Omental fat pad (tissue), 4 donors: Measurements from ENCODE around the gene SLC9A3. TPM values are rescaled to one million over a fixed set of nuclear protein-coding genes. Genes with fewer than 3 reads are reported as not detected.

Experiments used
- ATAC-seq: fragments of 150-250 bp; one replicate; pipeline ENCODE4 v1.9.1; 2016; ENCODE audit warnings: mild to moderate bottlenecking, moderate library complexity; ENCODE audit not compliant: low FRiP score
- DNase-seq: peaks from one replicate; pipeline ENCODE4 v3.0.0-alpha.2; 2019; ENCODE audit warnings: low spot score
- total RNA-seq, 4 donors: library from RNA; depleted of rRNA; stranded (reverse); fragments of >200 nt; gene quantifications; one replicate each; pipeline ENCODE4 v1.1.0, GENCODE V29; 2016
- TF ChIP-seq, protein P1 (sequence below), 3 donors: fragments of 450-650 bp; IDR thresholded peaks; one replicate each; pipeline ENCODE4 v1.5.1; 2016 to 2017; ENCODE audit warnings: antibody characterized with exemption in 3 of 3, mild to moderate bottlenecking in 3 of 3, moderate library complexity in 2 of 3

SLC9A3 gene
- total RNA-seq, 4 donors from 2014 or later: 1.0 to 4.3 (median 1.7) TPM

DNA sequence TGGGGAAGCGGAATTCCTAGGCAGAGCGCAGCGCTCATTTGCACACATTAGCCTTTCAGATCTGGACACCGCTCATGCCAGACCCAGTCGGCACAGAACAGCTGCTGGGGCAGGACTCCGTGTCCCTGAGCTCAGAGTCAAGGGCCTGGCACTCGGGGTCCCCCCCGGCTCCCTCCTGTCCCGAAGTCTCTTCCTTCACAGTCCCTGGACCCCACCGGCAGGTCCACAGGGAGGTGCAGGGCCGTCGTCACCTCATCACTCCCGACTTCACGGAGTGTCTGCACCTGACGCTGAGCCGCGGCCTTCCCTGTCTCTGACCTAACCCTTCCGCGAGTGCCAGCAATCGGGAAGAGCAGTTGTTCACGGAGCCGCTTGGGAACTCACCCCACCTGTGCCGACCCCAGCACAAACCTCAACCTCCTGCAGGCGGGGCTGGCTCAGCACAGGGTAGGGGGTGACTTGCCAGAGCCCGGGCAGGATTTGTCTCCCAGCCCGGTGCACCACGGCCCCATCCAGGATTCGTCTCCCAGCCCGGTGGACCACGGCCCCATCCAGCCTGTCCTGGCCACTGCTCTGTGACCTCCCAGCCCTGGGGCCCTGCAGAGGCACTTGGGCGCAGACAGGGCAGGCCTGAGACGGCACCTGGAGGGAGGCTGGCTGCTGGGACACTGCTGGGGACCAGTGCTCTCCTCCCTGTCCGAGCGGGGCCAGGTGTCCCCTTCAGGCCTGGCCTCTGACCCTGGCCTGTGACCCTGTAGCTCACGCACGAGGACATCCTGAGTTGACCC, 9.9 kb upstream of the SLC9A3 start:
- DNase-seq (no peak), ATAC-seq (no peak)
- TF ChIP-seq, protein P1, sequence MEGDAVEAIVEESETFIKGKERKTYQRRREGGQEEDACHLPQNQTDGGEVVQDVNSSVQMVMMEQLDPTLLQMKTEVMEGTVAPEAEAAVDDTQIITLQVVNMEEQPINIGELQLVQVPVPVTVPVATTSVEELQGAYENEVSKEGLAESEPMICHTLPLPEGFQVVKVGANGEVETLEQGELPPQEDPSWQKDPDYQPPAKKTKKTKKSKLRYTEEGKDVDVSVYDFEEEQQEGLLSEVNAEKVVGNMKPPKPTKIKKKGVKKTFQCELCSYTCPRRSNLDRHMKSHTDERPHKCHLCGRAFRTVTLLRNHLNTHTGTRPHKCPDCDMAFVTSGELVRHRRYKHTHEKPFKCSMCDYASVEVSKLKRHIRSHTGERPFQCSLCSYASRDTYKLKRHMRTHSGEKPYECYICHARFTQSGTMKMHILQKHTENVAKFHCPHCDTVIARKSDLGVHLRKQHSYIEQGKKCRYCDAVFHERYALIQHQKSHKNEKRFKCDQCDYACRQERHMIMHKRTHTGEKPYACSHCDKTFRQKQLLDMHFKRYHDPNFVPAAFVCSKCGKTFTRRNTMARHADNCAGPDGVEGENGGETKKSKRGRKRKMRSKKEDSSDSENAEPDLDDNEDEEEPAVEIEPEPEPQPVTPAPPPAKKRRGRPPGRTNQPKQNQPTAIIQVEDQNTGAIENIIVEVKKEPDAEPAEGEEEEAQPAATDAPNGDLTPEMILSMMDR (IDR thresholded peaks at IDR 0.05): no peak

DNA sequence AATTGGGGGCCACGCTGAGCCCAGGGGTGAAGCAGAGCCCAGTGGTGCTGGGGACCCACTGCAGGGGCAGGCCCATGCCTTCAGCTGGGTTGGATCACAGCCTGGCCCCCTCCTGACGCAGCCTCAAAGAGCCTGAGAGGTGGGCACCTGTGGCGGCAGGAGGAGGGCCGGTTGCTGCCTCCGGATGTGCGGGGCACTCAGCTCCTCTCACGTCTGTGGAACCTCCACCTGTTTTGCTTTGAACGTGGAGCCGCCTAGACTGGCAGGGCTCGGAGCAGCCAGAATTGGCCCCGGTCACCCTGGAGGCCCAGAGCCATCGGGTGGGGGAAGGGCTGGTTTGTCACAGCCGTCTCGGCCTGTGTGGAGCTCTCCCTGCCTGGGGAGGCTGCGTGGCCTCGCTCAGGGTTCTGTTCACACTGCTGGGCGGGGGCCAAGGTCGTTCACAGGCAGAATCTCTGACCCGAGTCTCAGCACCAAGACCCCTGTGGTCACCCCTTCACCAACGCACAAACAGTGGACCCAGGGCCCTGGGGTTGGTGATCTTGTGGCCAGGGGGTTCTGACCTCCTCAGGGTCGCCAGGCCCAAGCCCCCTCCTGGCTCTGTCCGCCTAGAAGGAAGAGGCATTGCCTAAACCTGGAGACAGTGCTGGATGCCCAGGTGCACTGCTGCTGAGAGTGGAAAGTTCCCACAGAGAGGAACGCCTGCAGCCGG, 9.2 kb upstream of the SLC9A3 start:
- ATAC-seq: no peak
- DNase-seq: no peak
- TF ChIP-seq, protein P1 (IDR thresholded peaks at IDR 0.05): no peak

DNA sequence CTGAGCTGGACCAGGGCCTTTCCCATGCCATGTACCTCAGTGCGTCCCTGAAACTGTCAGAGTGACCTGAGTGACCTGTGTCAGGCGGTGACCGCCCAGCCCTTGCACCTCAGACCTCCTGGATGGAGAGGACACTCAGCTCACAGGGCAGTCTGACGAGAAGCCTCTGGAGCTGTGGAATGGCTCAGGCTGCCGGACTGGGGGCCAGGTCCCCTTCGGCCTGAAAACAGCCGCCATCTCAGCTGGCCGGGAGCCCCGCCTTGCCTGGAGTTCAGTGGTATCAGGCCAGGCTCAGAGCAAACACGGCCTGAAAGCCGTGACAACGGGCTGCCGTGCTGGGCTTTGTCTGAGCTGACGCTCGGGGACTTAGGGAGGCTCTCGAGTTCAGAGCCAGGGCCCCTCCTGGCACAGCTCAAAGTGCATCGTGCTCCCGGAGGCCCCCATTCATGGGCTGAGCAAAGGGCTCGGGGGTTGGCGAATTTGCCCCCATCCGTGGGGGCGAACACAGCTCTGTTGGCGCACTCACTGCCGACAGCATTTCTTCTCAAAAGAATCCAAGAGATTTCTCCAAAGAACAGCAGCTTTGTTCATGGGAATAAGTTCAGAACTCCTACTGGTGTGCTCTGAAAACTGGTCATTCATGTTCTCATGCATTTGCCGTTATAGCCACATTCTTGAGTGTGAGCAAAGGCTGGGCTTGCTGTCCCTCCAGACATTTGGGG, 8.4 kb upstream of the SLC9A3 start:
- DNase-seq (no peak), ATAC-seq (no peak)
- TF ChIP-seq, protein P1 (IDR thresholded peaks at IDR 0.05): no peak

DNA sequence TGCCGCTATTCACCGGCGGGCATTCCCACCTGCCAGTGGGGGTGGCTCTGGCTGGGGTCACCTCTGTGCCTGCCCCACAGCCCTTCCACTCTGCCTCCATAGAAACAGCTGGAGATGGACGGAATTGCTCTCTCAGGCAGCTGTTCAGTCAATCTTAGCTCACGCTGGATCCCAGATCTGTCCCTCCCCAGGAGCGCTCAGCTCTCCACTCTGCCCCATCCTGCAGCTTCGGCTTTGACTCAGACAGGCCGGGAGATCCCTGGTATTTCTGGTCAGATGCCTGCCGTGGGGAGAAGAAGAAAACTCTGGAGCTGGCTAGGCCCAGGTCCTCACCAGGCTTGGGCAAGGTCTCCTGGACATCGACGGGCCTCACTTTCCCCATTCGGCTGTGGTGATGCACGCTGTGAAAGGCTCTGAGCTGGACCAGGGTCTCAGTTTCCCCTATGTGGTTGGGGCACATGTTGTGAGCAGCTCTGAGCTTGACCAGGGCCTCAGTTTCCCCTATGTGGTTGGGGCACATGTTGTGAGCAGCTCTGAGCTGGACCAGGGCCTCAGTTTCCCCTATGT, 7.6 kb upstream of the SLC9A3 start:
- TF ChIP-seq, protein P1 (IDR thresholded peaks at IDR 0.05): no peak
- DNase-seq: no peak
- no peak for ATAC-seq

DNA sequence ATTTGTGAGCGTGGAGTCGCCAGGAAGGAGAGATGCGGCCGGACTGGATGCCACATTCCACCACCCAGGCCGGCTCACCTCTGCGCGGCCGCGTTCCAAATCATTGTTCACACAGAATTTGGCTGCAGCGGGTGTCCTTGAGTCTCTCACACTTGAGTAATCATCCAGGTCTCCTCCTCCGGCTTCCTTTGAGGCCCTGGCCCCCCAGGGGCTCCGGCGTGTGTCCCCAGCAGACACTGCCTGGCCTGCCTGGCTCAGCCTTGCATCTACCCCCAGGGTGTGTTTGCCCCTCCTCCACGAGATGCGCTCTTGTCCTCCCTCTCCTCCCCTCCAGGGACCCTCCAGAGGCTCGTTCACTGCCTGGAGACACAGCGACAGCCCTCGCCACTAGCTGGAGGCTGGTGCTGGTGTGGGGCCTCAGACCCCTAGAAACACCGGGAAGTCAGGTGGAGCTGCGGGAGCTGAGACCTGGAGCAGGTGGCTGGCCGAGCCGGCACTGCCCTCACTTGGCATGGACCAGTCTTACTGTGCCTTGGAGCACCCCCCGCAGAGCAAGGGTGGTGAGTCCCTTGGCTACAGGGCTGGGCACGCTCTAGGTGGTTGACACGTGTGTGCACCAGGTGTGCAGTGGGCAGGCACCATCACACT, 7.0 kb upstream of the SLC9A3 start:
- DNase-seq (no peak), ATAC-seq (no peak)
- TF ChIP-seq, protein P1 (IDR thresholded peaks at IDR 0.05): no peak
